ENCODE measurements around the gene FNDC11. TPM values are rescaled to one million over a fixed set of nuclear protein-coding genes. Genes with fewer than 3 reads are reported as not detected.

The FNDC11 gene
- total and polyA plus RNA-seq, 2 of the 13 experiments (the other 11 are each of a cell fraction or from before 2014, with no cell fraction given), result 0.07 TPM; not detected in 1

GRCh38 chr20:63556873-63557478, 3.0 kb downstream of the FNDC11 start (continued):
- TF ChIP-seq PCBP1 (IDR thresholded peaks at IDR 0.05; ENCODE audit: borderline replicate concordance, low read depth, low read length), result no peak

GRCh38 chr20:63557481-63557891, 3.5 kb downstream of the FNDC11 start:
- ATAC-seq, result peak; percentile 49
- H3K9me3 ChIP-seq (ENCODE audit: low read length), result no peaks in the 10 kb centered on the region
- in situ Hi-C loops (cut with HindIII; ENCODE audit: extremely low pct_ligation_motif_present, low pct_unique_long_range_greater_than_20kb) (no loop called here), intact Hi-C loops (cut with micrococcal nuclease; ENCODE audit: unreplicated experiment) (no loop called here)
- peak overlapping the region; percentile 58 for H3K4me2 ChIP-seq (ENCODE audit: low read depth, low read length)
- H3K4me3 ChIP-seq (replicated peaks in 1 of 3; ENCODE audit: insufficient read depth in 1 of 3, low read depth in 2 of 3, low read length in 3 of 3), result peak overlapping the region in 1 of 3 experiments; percentile 30; a peak in 1 of 6 replicates
- FAIRE-seq, result no peak
- H3K27me3 ChIP-seq (ENCODE audit: control insufficient read depth in 1 of 2, insufficient read depth in 2 of 2, low read length in 2 of 2), result peaks cover 9 to 22% of the 10 kb centered on the region in 2 experiments; a peak in 3 of 5 replicates
- BruUV-seq (replicated peaks), result no TSS peak
- ChIA-PET CTCF (ENCODE audit: low intra/inter-chr PET ratio, low total read pairs) (no interaction called here), POLR2A (interaction anchor here (1.3 to 1.6 kb wide), 3 partner anchors 11 to 20 kb away, joined by 3 to 7 read pairs (median 6); partner anchors contain the start of genes HELZ2 and PTK6)
- peaks cover 33% of the 10 kb centered on the region for H3K4me1 ChIP-seq (ENCODE audit: insufficient read depth, low read length)
- no peak overlapping the region for H3K27ac ChIP-seq (ENCODE audit: extremely low read length, insufficient read depth, low read length)
- H3K9ac ChIP-seq (ENCODE audit: insufficient read depth, low read depth, low read length), result no peak overlapping the region
- H3K79me2 ChIP-seq (ENCODE audit: insufficient read depth, low read length), result no peaks in the 10 kb centered on the region
- no peak for DNase-seq (ENCODE audit: low spot score)
- no peaks in the 10 kb centered on the region; the same call in 1 of the 2 replicates for H4K20me1 ChIP-seq (ENCODE audit: insufficient read depth, low read length)
- H2AFZ ChIP-seq (ENCODE audit: low read length), result no peak overlapping the region
- no peaks in the 10 kb centered on the region; a peak in 1 of 5 replicates for H3K36me3 ChIP-seq (replicated peaks in 1 of 2; ENCODE audit: control insufficient read depth in 1 of 2, insufficient read depth in 2 of 2, low read length in 2 of 2)
- WGBS (ENCODE audit: low lambda C conversion rate), result 42% methylated on average over 16 of the region's 19 CpGs
- TF ChIP-seq ZNF597 (CRISPR knock-in tag; IDR thresholded peaks at IDR 0.05) (no peak), ZNF609 (CRISPR knock-in tag; IDR thresholded peaks at IDR 0.05; ENCODE audit: borderline replicate concordance) (no peak; the same call in 1 of the 2 replicates), GABPB1 (CRISPR knock-in tag; IDR thresholded peaks at IDR 0.05) (peak; percentile 35; the same call in 1 of the 2 replicates), GTF3A (CRISPR knock-in tag; conservative IDR thresholded peaks at IDR 0.05) (no peak), ZNF800 (CRISPR knock-in tag; IDR thresholded peaks at IDR 0.05) (0 out of 2 replicates have a peak, but pooled peaks have one; percentile 27), ZNF576 (CRISPR knock-in tag; IDR thresholded peaks at IDR 0.05) (no peak), NFKB2 (CRISPR knock-in tag; IDR thresholded peaks at IDR 0.05; ENCODE audit: borderline replicate concordance) (peak; percentile 72; the same call in 1 of the 2 replicates), ATM (IDR thresholded peaks at IDR 0.05; ENCODE audit: borderline replicate concordance) (no peak), CSRNP2 (CRISPR knock-in tag; conservative IDR thresholded peaks at IDR 0.05; ENCODE audit: low read depth) (no peak), ZNF552 (CRISPR knock-in tag; IDR thresholded peaks at IDR 0.05; ENCODE audit: borderline replicate concordance) (no peak)

Measured in HepG2 (cell line).